ENCODE measurements around the gene STAT5B. TPM values are rescaled to one million over a fixed set of nuclear protein-coding genes. Genes with fewer than 3 reads are reported as not detected.

Gene STAT5B
- total and polyA plus RNA-seq, 2 of the 8 experiments (the other 6 are each of a cell fraction or from before 2014, with no cell fraction given): 35.3 to 52.6 TPM

DNA sequence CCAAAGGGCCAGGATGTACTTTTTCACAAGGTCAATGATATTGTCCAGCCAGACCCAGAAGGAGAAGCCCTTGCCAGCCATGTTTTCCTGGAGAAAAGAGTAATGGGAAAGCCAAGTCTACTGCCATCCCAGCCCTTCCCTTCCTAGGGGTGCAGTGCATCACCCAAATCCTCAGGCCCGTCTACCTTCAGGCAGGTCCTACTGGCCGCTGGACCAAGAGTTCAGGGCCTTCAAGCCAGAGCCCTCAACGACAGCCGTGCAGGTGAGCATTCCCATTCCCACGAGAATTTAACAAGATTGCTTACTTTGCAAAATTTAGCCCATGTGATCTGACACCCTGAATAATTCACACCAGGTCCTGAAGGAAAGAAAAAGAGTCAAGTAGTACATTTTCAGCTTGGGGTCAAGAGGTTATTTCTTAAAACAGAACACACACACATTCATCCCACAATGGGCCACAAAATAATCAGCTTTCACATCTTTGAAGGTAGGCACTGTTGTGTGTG lies 47.1 kb upstream of the STAT5B start:
- H4K91ac ChIP-seq (replicated peaks; ENCODE audit: insufficient read length, low read length): no peak overlapping the region
- H3K23ac ChIP-seq (ENCODE audit: insufficient read length): no peak overlapping the region
- H2BK5ac ChIP-seq (ENCODE audit: low read depth, low read length): no peak overlapping the region
- ChIA-PET POLR2A (ENCODE audit: partially characterized antibody) (interaction anchor here (0.6 to 2.4 kb wide), 5 partner anchors 79 to 635 kb away, joined by 3 to 9 read pairs (median 3); no protein-coding TSS in a partner anchor), CTCF (ENCODE audit: partially characterized antibody) (interaction anchor here (0.8 to 24.6 kb wide), 11 partner anchors 11 to 195 kb away, joined by 3 to 542 read pairs (median 7); no protein-coding TSS in a partner anchor)
- no peaks in the 10 kb centered on the region for H3K27me3 ChIP-seq (replicated peaks in 1 of 4; ENCODE audit: control insufficient read depth in 3 of 4, extremely low read depth in 1 of 4, insufficient read depth in 3 of 4, low read length in 3 of 4)
- H3K56ac ChIP-seq (replicated peaks; ENCODE audit: insufficient read length, low read depth, low read length): no peak overlapping the region
- H3K4me1 ChIP-seq (replicated peaks in 1 of 4; ENCODE audit: control insufficient read depth in 3 of 4, insufficient read depth in 4 of 4, low read length in 3 of 4): peaks cover 0 to 9% (median 2%) of the 10 kb centered on the region in 4 experiments; a peak in 3 of 7 replicates
- H3K4me3 ChIP-seq (ENCODE audit: extremely low read depth in 1 of 4, insufficient read depth in 2 of 4, low read depth in 3 of 4, low read length in 4 of 4): no peak overlapping the region
- H4K5ac ChIP-seq (ENCODE audit: insufficient read length, low read depth, low read length): no peak overlapping the region
- WGBS, 2 experiments (ENCODE audit: extremely low coverage in 1 of 2, insufficient coverage in 1 of 2, insufficient read length in 1 of 2, insufficient replicate concordance in 2 of 2, low coverage in 1 of 2, low lambda C conversion rate in 2 of 2, missing lambda C conversion rate in 1 of 2): 95% methylated on average over 5 of the region's 5 CpGs; no CpG with 5 or more reads in 1 of the 2 experiments
- no peaks in the 10 kb centered on the region for H3K23me2 ChIP-seq (ENCODE audit: low read depth, low read length)
- no peaks in the 10 kb centered on the region for H3K9me3 ChIP-seq (ENCODE audit: insufficient read depth in 2 of 2, low read depth in 1 of 2, low read length in 1 of 2)
- no peak overlapping the region for H2AK5ac ChIP-seq (ENCODE audit: low read depth, low read length)
- H3K79me2 ChIP-seq (ENCODE audit: control insufficient read depth in 1 of 2, insufficient read depth in 2 of 2, low read length in 2 of 2): no peaks in the 10 kb centered on the region
- no peak overlapping the region for H3K4me2 ChIP-seq (ENCODE audit: insufficient read depth in 1 of 2, low read depth in 2 of 2, low read length in 2 of 2)
- no peak overlapping the region; the same call in 1 of the 2 replicates for H3K18ac ChIP-seq (ENCODE audit: extremely low read depth, low read length)
- FAIRE-seq (no peak), DNase-seq (ENCODE audit: low read depth in 1 of 2, low spot score in 2 of 2) (no peak)
- H2BK20ac ChIP-seq (ENCODE audit: low read length): no peak overlapping the region
- H3K9ac ChIP-seq (replicated peaks in 1 of 4; ENCODE audit: extremely low read depth in 1 of 4, low read depth in 3 of 4, low read length in 3 of 4): no peak overlapping the region
- no peak overlapping the region for H2BK12ac ChIP-seq (ENCODE audit: low read depth, low read length)
- no peak overlapping the region for H3K4ac ChIP-seq (replicated peaks; ENCODE audit: insufficient read length, low read depth, low read length)
- H2AFZ ChIP-seq (ENCODE audit: low read length): no peak overlapping the region
- H4K8ac ChIP-seq (ENCODE audit: extremely low read depth, insufficient read depth, low read length): no peak overlapping the region
- peaks cover 15 to 45% (median 39%) of the 10 kb centered on the region in 4 experiments for H3K36me3 ChIP-seq (ENCODE audit: control insufficient read depth in 2 of 4, insufficient read depth in 4 of 4, low read length in 3 of 4)
- no peak overlapping the region for H2BK15ac ChIP-seq (ENCODE audit: low read length)
- no peak overlapping the region for H3K14ac ChIP-seq (ENCODE audit: insufficient read length)
- H3K79me1 ChIP-seq (ENCODE audit: low read depth, low read length): no peaks in the 10 kb centered on the region; the same call in 1 of the 2 replicates
- no peak overlapping the region for H3K27ac ChIP-seq (ENCODE audit: low read depth, low read length)
- peaks cover 0 to 4% of the 10 kb centered on the region in 2 experiments for H4K20me1 ChIP-seq (replicated peaks in 1 of 2; ENCODE audit: control insufficient read depth in 1 of 2, insufficient read depth in 2 of 2, low read length in 2 of 2)
- no peak overlapping the region for H2BK120ac ChIP-seq (replicated peaks; ENCODE audit: low read depth, low read length)
- TF ChIP-seq, protein P1, sequence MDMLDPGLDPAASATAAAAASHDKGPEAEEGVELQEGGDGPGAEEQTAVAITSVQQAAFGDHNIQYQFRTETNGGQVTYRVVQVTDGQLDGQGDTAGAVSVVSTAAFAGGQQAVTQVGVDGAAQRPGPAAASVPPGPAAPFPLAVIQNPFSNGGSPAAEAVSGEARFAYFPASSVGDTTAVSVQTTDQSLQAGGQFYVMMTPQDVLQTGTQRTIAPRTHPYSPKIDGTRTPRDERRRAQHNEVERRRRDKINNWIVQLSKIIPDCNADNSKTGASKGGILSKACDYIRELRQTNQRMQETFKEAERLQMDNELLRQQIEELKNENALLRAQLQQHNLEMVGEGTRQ (IDR thresholded peaks at IDR 0.05; ENCODE audit: low read length): no peak

Measured in H1 (cell line).